Uterus (tissue), 2 donors: ENCODE measurements around the gene DNAJC16.

Experiments used
- CTCF ChIP-seq, 4 experiments: fragments of 200-600 bp in 2 of 4; fragments of 450-650 bp in 2 of 4; sonication (generic) in 2 of 4; IDR thresholded peaks; one replicate each; pipeline ENCODE4 v1.5.1; 2016 to 2019; ENCODE audit warnings: antibody characterized with exemption in 4 of 4, mild to moderate bottlenecking in 2 of 4, moderate library complexity in 1 of 4
- POLR2A ChIP-seq, 2 donors: fragments of 450-650 bp; IDR thresholded peaks; one replicate each; pipeline ENCODE4 v1.6.1; 2016; ENCODE audit warnings: antibody characterized with exemption in 2 of 2, mild to moderate bottlenecking in 1 of 2, moderate library complexity in 1 of 2

- TF ChIP-seq CTCF (IDR thresholded peaks at IDR 0.05) (no peak), POLR2A (IDR thresholded peaks at IDR 0.05) (no peak)
Measured at GRCh38 chr1:15620155-15620545, 93.5 kb downstream of the DNAJC16 start.
